Type B pancreatic cell (in vitro differentiated cells): ENCODE results near the gene GABARAPL2. TPM values are rescaled to one million over a fixed set of nuclear protein-coding genes. Genes with fewer than 3 reads are reported as not detected.
"Not testable (repeated sequence)": the region's sequence is repeated elsewhere in the genome, so short reads cannot be mapped to it uniquely, and the experiment has no call there.

Experiments used
- DNase-seq: peaks from one replicate; pipeline ENCODE4 v3.0.0; 2021; ENCODE audit warnings: mixed read lengths; ENCODE audit not compliant: unreplicated experiment; ENCODE audit errors: extremely low spot score
- H3K27ac Mint-ChIP-seq: 2 replicates; pipeline ENCODE4 v1.8.0; 2021; ENCODE audit warnings: mild to moderate bottlenecking, mixed read lengths
- H3K27me3 Mint-ChIP-seq: 2 replicates; pipeline ENCODE4 v1.8.0; 2021; ENCODE audit warnings: mixed read lengths
- H3K36me3 Mint-ChIP-seq: 2 replicates; pipeline ENCODE4 v1.8.0; 2021; ENCODE audit warnings: mixed read lengths
- H3K4me1 Mint-ChIP-seq: one replicate; pipeline ENCODE4 v1.8.0; 2021; ENCODE audit warnings: mixed read lengths; ENCODE audit not compliant: unreplicated experiment
- H3K4me3 Mint-ChIP-seq: 2 replicates; pipeline ENCODE4 v1.8.0; 2021; ENCODE audit warnings: mild to moderate bottlenecking, mixed read lengths
- H3K9me3 Mint-ChIP-seq: 2 replicates; pipeline ENCODE4 v1.8.0; 2021; ENCODE audit warnings: mixed read lengths
- CTCF ChIP-seq: fragments of 200-600 bp; sonication (generic); conservative IDR thresholded peaks from 2 replicates; pipeline ENCODE4 v1.5.0; 2021; ENCODE audit warnings: antibody characterized with exemption, mild to moderate bottlenecking
- total RNA-seq: library from RNA; stranded (reverse); gene quantifications from 2 replicates; pipeline ENCODE4 v1.2.1, GENCODE V29; 2021; ENCODE audit warnings: low replicate concordance

Gene GABARAPL2
- total RNA-seq, 1 donor from 2014 or later, result 85.6 TPM

GRCh38 chr16:75535901-75536300 lies 30.3 kb upstream of the GABARAPL2 start, which contains the start of gene CHST5:
TSS of gene CHST5 (minus strand) at chr16:75536108. CDS start at chr16:75530384, 5,724 bp downstream.
- Mint-ChIP-seq H3K4me1 (no peaks in the 10 kb centered on the region), H3K4me3 (no peak within 1 kb of the TSS), H3K9me3 (no peaks in the 10 kb centered on the region), H3K27me3 (no peaks in the 10 kb centered on the region), H3K36me3 (peaks cover 5% of the 10 kb centered on the region), H3K27ac (no peak within 1 kb of the TSS)
- no peak for DNase-seq
- no peak for TF ChIP-seq CTCF

GRCh38 chr16:75537776-75538175 lies 28.4 kb upstream of the GABARAPL2 start:
- no peak for DNase-seq
- no peak for TF ChIP-seq CTCF
- Mint-ChIP-seq H3K36me3 (peaks cover 5% of the 10 kb centered on the region), H3K27ac (no peak overlapping the region), H3K9me3 (no peaks in the 10 kb centered on the region), H3K27me3 (no peaks in the 10 kb centered on the region), H3K4me3 (no peak overlapping the region), H3K4me1 (no peaks in the 10 kb centered on the region)

GRCh38 chr16:75538882-75539565 lies 27.2 kb upstream of the GABARAPL2 start:
- H3K4me3 Mint-ChIP-seq, H3K27me3 Mint-ChIP-seq, DNase-seq, H3K36me3 Mint-ChIP-seq, H3K4me1 Mint-ChIP-seq, H3K9me3 Mint-ChIP-seq, H3K27ac Mint-ChIP-seq: not testable (repeated sequence)

- no peaks in the 10 kb centered on the region for H3K27me3 Mint-ChIP-seq
- no peak overlapping the region for H3K4me3 Mint-ChIP-seq
- peaks cover 5% of the 10 kb centered on the region for H3K36me3 Mint-ChIP-seq
- no peaks in the 10 kb centered on the region for H3K4me1 Mint-ChIP-seq
- TF ChIP-seq CTCF, result no peak
- no peak for DNase-seq
- no peaks in the 10 kb centered on the region for H3K9me3 Mint-ChIP-seq
- H3K27ac Mint-ChIP-seq, result no peak overlapping the region
These were observed 24.9 kb upstream of the GABARAPL2 start for GRCh38 chr16:75541236-75541635.

- H3K27ac Mint-ChIP-seq, result not testable (repeated sequence)
These were observed 23.7 kb upstream of the GABARAPL2 start for GRCh38 chr16:75542462-75542861.

GRCh38 chr16:75545879-75546278 lies 20.3 kb upstream of the GABARAPL2 start:
- not testable (repeated sequence) for H3K27ac Mint-ChIP-seq, DNase-seq, H3K4me1 Mint-ChIP-seq, H3K4me3 Mint-ChIP-seq, H3K27me3 Mint-ChIP-seq, H3K36me3 Mint-ChIP-seq, H3K9me3 Mint-ChIP-seq

More at GRCh38 chr16:75542462-75542861, 23.7 kb upstream of the GABARAPL2 start:
- not testable (repeated sequence) for H3K9me3 Mint-ChIP-seq, H3K4me3 Mint-ChIP-seq, H3K27me3 Mint-ChIP-seq, DNase-seq, H3K36me3 Mint-ChIP-seq, H3K4me1 Mint-ChIP-seq

- Mint-ChIP-seq H3K27ac (no peak overlapping the region), H3K9me3 (no peaks in the 10 kb centered on the region), H3K4me1 (no peaks in the 10 kb centered on the region), H3K4me3 (no peak overlapping the region), H3K36me3 (no peaks in the 10 kb centered on the region), H3K27me3 (no peaks in the 10 kb centered on the region)
- no peak for DNase-seq
- TF ChIP-seq CTCF, result no peak
These were observed 19.9 kb upstream of the GABARAPL2 start for GRCh38 chr16:75546293-75546692.

- DNase-seq, H3K4me1 Mint-ChIP-seq, H3K9me3 Mint-ChIP-seq, H3K27ac Mint-ChIP-seq, H3K36me3 Mint-ChIP-seq, H3K4me3 Mint-ChIP-seq, H3K27me3 Mint-ChIP-seq: not testable (repeated sequence)
These were observed 17.7 kb upstream of the GABARAPL2 start for GRCh38 chr16:75548456-75548855.
